Posterior vena cava (tissue), 2 donors: ENCODE measurements around the gene CD83. TPM values are rescaled to one million over a fixed set of nuclear protein-coding genes. Genes with fewer than 3 reads are reported as not detected.

ENCODE experiments used
- DNase-seq: peaks from one replicate; pipeline ENCODE4 v3.0.0-alpha.2; 2020; ENCODE audit warnings: low spot score
- intact Hi-C, 2 donors: fragments of 100-400 bp; cut with DNase I; formaldehyde crosslinking; loops; one replicate each; pipeline versions ENCODE4 v1.14.1 to v1.14.2; 2022 to 2023
- total RNA-seq, 2 donors: library from RNA; stranded (reverse); fragmentation: NEBNext Ultra II Directional; extraction: Animal tissue kit (Norgen Biotek cat#: 25700); gene quantifications; one replicate each; pipeline ENCODE4 v1.2.1, GENCODE V29; 2021
- donor health status: DM: yes; HTN: yes; CAD: no.
- donor health status: DM: yes; HTN: yes; CAD: no.

CD83 gene
- total RNA-seq, 2 donors from 2014 or later = 1.3 to 2.9 TPM

GRCh38 chr6:14174996-14175395 lies 57.4 kb downstream of the CD83 start:
- DNase-seq = no peak
- intact Hi-C loops = no loop called here

GRCh38 chr6:14176429-14176828 lies 58.9 kb downstream of the CD83 start:
- intact Hi-C loops = no loop called here
- no peak for DNase-seq

GRCh38 chr6:14177413-14178082 lies 60.0 kb downstream of the CD83 start:
- intact Hi-C loops = no loop called here
- DNase-seq = no peak

- intact Hi-C loops = no loop called here
- DNase-seq = no peak
These were observed 60.5 kb downstream of the CD83 start for GRCh38 chr6:14178083-14178445.

- no peak for DNase-seq
- intact Hi-C loops = no loop called here
These were observed 63.0 kb downstream of the CD83 start for GRCh38 chr6:14180609-14181008.

- intact Hi-C loops = no loop called here
- DNase-seq = no peak
These were observed 65.3 kb downstream of the CD83 start for GRCh38 chr6:14182916-14183315.

Other genes starting within 250 kb of the CD83 start
- gene RNF182, start 192.8 kb upstream of the CD83 start, total RNA-seq = under 1 TPM; 0.24 to 0.37 TPM